GM19023 (cell line): Measurements from ENCODE around the gene IDE.
"Not testable (repeated sequence)": the region's sequence is repeated elsewhere in the genome, so short reads cannot be mapped to it uniquely, and the experiment has no call there.

ENCODE experiments used
- ATAC-seq: cut with Tn5 transposase; IDR thresholded peaks from one replicate; pipeline ENCODE4 v1.9.1; 2021; ENCODE audit warnings: mild to moderate bottlenecking, moderate library complexity; ENCODE audit not compliant: unreplicated experiment

Gene IDE

DNA sequence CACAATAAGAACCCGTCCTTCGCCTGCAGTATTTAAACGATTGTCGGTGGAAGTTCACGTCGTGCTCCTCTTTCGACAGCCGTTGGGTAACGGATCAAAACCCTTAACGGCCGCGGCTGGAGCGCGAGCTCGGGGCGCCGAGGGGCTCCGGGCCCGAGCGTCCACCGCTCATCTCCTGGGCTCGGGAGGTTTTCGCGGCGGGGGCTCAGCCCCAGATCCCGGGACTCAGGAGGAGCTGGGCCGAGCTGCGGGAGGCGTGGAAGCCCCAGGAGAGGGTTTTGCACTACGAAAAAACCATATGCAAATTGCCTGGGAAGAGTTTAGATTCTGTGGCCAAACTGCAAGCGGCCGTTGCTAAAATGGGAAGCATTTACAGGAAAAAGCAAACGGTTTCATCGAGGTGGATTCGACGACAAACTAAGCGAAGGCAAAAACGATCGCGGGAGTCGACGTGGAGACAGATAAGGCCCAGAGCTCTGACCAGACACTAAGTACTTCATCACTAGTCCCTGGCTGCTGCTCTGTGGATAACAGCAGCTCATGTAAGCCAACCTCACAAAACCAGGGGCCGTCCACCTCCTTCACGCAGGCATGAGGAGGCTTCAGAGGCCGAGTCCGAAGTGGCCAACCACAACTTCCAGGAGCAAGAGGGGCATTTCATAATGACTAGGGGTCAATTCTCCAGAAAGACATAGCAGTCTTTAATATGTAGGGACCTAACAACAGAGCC is 153.2 kb downstream of the IDE start:
- no peak for ATAC-seq

DNA sequence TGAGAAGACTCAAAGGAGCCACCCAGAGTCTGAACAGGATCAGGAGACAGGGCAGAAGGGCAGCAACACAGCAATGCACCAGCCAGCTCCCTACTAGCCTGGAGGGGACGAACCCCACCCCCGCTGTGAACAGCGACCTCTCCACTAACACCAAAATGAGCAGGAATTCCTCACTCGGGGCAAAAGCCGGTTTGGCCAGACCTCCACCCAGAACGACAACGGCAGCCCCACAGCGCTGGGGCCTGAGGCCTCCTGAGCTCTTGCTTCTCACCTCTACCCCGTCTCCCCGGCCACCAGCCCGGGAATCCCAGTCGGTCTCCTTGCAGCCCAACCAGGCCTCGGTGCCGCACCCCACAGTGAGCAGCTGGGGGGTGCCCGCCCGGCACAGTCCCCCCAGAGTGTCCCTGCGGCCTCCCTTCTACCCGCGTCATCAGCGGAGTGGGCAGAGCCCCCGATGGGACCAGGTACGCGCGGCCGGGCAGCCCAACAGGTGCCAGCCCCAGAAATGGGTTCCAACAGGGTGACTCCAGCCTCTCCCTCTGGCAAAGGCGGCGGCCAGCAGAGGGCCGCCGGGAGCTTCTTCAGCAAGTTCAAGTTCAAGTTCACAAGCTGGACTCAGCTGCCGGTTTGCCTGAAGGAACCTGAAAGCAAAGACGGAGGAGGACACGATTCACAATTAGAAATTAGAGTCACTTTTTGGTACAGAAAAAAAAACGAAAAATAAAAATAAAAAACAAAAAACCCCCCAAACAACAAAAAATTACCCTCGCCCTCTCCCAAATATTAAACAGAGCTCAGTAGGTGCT is 153.9 kb downstream of the IDE start:
- no peak for ATAC-seq

DNA sequence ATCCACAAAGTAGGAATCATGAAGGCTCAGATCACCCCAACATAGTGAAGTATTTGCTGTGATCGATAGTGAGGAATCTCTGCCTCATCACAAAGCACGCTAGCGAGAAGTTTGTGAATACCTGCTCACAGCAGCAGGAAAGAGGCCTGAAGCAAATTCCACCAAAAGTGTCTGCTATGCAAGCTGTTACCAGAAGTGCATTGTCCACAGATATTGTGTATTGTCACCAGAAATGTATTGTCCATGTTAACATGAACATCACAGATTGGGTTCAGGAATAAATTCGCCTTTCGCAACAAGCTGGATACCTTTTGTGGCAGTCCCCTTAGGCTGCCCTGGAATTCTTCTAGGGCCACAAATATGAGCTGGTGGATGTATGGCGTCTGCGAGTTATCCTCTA is 155.0 kb downstream of the IDE start:
- no peak for ATAC-seq

DNA sequence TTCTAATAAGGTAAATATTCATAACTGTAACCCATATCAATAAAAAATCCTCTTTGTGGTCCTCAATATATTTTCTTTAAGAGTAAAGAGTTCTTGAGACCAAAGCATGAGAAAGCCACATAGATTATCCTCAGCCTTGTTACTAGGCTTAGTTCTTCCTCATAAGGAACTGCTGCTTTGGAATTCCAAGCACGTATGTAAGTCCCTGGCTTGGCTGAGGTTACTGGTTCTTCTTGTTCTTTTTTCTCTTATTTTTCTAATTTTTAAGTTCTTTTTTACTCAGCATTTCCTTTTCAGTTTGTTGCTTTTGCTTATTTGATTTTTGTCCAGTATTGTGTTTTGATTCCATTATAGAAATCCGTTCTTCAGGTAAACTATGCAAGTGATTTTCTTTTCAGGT is 155.7 kb downstream of the IDE start:
- ATAC-seq, result no peak

DNA sequence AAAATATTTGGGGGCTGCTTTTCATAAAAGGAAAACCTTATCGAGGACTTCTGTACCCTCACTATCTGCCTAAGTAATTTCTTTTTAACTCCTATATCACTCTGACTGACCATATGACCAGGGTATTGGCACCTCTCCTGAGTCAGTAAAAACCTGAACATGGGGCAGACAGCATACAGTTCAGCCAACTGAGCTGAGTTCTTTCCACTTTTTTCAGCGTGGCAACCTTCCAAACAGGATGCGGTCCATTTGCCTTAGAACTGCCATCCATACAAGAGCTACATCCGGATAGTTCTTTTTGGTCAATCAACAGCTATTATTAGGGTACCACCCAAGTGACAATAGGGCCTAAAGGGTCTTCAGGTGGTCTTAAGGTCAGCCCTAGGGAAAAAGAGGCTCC is 160.4 kb downstream of the IDE start:
- no peak for ATAC-seq

DNA sequence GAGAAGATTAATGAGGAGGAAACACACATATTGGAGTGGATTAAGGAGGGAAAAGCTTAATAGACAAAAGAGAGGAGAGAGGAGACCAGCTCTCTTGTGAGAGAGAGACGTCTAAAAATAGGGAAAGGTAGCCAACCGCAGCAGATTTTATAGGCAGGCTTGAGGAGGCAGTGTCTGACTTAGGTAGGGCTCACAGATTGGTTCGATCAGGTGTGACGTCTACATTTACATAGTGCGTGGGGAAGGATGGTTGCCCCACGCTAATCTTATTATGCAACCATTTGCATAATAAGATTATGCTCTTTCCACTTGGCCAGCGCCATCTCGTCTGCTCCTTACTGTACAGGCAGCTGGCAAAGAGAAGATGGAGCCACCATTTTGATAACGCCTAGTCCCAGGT is 160.9 kb downstream of the IDE start:
- no peak for ATAC-seq

DNA sequence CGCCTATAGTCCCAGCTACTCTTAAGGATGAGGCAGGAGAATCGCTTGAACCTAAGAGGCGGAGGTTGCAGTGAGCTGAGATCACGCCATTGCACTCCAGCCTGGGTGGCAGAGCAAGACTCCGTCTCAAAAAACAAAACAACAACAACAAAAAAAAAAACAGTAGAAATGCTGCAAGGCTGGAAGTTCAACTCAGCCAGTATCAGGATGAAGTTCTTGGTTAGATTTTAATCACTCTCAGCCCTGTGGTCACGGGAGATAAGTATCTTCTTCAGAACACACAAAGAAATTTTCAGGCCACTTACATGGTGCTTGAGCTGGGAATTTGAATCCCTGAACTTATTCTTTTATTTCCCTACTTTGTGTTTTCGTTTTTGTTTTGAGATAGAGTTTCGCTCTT is 162.5 kb downstream of the IDE start:
- no peak for ATAC-seq

DNA sequence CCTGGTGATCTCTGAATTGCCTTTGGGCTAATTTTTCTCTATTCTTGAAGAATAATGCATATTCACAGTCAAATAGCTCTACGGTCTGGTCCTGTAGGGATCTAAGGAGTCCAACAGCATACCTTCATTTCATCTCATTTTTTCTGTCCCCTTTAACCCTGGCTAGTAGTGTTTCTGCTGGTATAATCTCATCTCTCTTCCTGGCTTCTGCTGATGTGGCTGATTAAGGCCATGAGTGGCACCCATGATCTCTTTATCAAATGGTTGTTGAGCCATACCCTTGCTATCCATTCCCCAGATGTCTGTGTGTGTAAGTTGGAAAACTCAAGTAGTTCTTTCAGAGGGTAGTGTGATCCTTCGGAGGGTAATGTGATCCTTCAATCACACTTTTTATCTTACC is 163.4 kb downstream of the IDE start:
- no peak for ATAC-seq

DNA sequence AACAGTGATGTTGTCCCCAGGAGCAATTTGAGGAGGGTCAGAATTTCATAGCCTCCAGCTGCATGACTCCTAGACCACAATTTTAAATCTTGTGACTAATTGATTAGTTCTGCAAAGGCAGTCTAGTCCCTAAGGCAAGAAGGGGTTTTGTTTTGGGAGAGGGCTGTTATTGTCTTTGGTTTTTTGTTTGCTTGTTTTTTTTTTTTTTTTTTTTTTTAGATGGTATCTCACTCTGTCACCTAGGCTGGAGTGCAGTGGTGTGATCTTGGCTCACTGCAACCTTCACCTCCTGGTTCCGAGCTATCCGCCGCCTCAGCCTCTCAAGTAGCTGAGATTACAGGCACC is 165.9 kb downstream of the IDE start:
- ATAC-seq, result no peak

DNA sequence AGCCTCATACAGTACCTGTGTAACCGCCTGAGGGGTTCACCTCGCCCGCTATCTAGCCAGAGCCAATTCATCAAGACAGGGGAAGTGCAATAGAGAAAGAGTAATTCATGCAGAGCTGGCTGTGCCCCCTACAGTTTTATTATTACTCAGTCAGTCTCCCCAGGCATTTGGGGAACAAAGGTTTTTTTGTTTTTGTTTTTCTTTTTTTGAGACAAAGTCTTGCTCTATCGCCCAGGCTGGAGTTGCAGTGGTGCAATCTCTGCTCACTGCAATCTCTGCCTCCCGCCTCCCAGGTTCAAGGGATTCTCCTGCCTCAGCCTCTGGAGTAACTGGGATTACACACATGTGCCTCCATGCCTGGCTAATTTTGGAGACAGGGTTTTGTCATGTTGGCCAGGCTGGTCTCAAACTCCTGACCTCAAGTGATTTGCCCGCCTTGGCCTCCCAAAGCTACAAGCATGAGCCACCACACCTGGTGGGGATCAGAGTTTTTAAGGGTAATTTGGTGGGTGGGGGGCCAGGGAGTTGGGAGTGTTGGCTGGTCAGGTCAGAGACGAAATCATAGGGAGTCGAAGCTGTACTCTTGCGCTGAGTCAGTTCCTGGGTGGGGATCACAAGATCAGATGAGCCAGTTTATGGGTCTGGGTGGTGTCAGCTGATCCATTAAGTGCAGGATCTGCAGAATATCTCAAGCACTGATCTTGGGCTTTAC is 166.4 kb downstream of the IDE start:
- no peak for ATAC-seq

DNA sequence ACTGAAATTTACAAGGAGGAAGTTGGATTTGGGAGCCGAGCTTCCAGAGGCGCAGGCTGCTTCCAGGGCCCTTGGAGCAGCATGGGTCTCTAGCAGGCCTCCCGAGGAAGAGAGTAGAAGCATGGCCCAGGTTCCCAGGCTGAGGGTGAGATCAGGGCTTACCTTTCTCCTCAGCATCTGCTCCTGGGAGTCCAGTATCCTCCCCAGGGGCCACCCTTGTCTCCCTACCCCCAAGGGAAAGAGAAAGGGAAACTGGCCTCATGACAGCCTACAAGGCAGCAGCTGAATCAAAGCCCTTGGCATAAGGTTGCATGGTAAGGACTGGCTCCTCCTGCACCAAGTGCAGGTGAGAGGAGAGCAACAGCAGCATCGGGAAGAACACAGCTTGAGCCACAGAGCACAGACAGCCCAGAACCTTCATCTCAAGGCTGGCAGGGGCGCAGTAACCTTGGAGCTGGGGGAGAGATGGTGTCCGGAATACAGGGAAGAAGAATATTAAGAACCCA is 168.4 kb downstream of the IDE start:
- ATAC-seq, result no peak

DNA sequence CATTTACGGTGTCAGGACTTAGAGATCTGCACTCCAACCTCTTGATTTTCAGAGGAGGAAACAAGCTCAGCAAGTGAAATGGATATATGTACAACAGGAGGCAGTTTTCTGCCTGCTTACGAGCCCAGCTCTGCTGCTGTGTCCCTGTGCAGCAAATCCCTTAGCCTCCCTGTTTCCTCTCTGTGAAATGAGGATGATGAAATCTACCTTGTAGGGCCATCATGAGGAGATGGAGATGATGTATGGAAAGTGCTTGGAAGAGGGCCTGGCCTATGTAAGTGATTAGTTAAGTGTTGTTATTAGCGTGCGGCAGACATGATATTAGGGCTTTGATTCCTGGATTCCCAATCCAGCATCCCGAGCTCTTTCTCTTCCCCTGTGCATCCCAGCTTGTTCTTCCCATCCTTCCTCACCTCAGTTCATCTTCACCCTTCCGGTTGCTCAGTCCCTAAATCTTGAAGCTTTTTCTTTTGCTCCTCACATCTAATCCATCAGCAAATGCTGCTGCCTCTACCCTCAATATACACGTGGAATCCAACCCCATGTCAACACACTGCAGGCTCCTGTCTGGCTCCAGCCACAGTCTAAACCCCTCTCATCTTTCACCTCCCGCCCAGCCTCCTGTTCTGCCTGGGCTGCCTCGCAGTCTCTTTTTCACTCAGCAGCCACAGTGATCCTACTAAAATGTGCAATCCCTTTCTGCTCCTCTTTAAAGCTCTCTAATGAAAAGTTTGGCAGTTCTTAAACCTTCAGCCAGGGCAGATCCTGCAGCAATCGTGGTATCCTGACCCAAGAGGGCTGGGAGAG is 169.1 kb downstream of the IDE start:
- no peak for ATAC-seq

DNA sequence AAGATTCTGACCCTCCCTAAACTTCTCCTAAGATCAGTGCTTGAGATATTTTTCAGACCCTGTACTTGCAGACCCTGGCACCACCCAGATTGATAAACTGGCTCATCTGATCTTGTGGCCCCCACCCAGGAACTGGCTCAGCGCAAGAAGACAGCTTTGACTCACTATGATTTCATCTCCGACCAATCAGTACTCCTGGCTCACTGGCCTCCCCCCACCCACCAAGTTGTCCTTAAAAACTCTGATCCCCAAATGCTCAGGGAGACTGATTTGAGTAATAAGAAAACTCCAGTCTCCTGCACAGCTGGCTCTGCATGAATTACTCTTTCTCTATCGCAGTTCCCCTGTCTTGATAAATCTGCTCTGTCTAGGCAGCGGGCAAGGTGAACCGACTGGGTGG is 171.7 kb downstream of the IDE start:
- ATAC-seq, result not testable (repeated sequence)
